HL-60/S4 treated with phorbol 12-myristate 13-acetate at 8.2 ng/mL for 4 days and 3 days (cell line): ENCODE data around the gene EML6.

ENCODE experiments used
- in situ Hi-C: fragments of 300-500 bp; cut with MboI; formaldehyde crosslinking; loops from 2 replicates; pipeline ENCODE4 v1.15.0; 2022; ENCODE audit warnings: low sequenced_read_pairs

The EML6 gene

DNA sequence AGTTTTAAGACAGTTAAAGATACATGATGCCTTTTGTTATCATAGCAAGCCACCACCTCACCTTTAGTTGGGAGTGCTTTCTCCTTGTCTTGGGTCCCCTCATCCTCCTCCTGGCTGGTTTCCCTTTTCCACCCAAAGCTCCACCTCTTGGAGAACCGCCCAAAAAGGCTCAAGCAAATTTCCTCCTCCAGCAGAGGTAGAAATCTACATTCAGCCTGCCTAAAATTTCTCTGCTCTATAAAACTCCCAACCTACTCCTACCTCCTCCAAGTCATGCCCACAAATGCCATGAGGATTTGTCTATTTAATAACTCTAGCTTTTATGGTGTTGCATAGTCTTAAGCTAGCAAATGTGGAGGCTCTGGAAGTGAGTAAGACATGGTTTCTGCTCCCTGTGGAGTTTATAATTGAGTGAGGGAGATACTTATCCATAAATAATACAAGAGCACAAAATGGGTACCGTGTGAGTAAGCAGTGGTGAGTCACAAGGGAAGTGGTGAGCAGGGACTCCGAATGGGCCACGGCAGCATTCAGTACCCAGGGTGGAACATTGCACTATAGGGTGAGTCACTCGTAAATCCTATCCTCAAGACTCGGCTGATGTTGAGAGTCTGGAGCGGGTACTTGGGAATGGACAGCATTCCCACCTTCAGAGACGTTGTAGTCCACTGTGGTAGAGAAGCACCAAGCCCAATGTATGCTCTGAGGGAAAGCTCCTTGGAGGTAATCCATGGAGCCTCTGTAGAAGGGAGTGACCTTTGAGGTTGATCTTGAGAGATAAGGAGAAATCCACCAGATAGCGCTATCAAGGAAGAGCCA lies 180.5 kb downstream of the EML6 start:
- in situ Hi-C loops: no loop called here

DNA sequence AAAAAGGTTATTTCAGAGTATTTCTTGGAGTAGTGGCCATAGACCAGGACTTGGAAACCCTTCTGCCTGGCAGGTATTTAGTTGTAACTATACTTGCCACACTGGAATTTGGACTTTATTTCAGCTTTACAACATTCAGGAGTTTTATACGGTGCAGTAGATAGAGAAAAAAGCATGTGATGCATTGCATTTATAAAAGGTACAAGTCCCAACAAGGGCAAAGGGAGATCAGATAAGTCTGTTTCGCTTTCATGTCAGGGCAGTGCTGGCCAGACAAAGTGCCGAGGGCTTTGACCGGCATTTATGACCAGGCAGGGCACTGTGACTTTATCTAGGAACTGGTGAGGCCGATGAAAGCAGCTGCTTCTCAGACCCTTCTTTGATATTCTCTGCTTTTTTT lies 181.4 kb downstream of the EML6 start:
- in situ Hi-C loops: no loop called here

DNA sequence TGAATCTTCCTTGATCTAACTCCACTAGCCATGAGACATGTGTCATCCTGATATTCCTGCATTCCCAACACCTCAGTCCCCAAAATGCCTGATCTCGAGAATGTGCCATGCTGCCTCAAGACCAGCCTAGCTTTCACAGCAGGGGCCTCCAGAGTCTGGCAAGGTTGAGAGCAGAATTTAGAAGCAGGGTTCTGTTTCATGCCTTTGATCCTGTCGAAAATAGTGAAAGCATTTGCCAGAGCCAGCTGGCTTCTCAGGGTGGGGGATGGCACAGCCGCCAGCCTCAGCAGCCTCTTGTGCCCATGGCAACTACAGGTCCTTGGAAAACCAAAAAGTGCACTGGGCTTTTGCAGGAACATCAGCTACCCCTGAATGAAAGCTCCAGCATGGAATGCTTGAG lies 183.3 kb downstream of the EML6 start:
- in situ Hi-C loops: no loop called here

DNA sequence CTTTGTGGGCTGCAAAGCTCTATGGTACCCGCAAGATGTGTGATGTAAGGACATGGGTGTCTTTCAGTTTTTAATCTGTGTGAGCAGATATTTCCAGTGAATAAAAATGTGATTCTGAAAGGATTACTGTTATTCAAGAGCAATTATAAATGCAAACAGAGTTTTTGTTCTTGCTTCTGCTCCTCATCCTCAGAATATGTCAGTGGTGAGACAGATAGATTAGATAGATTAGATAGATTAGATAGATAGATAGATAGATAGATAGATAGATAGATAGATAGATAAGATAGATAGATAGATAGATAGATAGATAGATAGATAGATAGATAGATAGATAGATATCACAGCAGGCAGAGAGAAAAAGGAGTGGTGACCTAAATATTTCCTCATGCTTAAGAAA lies 184.2 kb downstream of the EML6 start:
- in situ Hi-C loops: no loop called here

DNA sequence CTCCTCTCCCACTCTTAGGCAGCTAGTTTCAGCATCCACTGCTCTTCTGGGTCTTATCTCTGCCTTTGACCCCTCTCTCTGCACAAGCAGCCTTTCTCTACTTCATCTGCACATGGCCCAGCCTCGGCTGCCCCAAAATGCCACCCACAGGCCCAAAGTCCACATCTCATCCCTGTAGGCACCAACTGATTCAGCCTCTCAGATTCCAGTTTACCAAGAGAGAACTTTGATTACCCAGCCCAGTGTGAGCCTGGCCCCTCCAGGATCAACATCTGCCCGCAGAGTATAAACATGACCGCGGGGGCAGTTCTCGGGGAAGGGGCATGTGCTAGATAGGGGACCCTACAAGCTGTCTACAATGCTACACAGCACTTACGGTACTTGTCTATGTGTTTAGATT lies 185.1 kb downstream of the EML6 start:
- in situ Hi-C loops: no loop called here

DNA sequence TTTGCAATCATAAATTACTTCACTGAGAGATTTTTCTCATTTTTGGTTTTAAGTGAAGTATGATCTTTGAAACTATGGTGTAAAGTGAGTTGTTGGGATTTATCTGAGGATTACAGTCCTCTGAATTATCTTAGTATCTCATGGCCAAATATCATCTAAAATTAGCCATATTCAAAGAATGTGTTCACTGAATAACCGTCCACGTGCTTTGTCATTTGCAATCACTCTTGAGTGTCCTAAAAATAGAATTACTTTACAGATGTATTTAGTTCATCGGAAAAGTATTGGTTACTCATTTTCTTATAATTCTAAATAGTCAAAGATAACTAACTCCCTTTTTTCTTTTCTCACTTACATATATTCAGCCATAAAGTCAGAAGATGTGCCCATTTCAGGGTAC lies 185.5 kb downstream of the EML6 start:
- in situ Hi-C loops: no loop called here

DNA sequence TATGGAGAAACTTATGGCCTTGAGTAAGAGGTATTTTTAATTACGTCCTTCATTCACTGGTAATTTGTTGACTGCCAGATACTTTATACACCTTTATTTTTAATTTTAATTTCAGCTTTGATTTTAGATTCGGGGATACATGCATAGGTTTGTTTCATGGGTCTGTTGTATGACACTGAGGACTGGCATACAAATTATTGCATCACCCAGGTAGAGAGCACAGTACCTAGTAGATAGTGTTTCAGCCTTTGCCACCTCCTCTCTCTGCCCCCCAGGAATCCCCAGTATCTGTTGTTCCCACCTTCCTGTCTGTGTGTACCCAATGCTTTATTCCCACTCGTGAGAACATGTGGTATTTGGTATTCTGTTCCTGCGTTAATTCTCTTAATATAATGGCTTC lies 188.8 kb downstream of the EML6 start:
- in situ Hi-C loops: no loop called here

DNA sequence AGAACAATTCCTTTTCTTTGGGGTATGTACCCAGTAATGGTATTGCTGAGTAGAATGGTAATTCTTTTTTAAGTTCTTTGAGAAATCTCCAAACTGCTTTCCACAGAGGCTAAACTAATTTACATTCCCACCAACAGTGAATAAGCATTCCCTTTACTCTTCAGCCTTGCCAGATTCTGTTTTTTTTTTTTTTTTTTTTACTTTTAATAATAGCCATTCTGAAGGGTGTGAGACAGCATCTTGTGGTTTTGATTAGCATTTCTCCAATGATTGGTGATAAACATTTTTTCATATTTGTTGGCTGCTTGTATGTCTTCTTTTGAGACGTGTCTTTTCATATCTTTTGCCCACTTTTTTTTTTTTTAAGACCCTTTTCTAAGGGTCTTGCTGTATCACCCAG lies 189.4 kb downstream of the EML6 start:
- in situ Hi-C loops: no loop called here

DNA sequence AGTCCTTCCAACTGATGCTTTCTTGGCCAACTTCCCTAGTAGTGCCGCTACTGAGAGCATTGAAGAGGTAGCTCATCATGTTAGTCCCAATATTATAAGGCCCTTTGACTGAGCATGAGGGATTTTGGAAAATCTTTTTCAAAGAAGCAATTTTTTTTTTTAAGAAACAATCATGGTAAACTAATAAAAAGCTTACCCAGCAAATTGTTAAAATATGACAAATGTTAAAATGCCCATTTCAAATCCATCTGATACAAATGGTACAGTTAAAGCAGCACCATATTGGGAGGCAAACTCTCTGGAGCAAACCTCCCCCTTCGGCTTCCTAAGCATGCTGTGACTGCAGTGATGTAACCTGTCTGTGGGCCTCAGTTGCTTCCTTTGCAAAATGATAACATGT lies 191.2 kb downstream of the EML6 start:
- in situ Hi-C loops: no loop called here

DNA sequence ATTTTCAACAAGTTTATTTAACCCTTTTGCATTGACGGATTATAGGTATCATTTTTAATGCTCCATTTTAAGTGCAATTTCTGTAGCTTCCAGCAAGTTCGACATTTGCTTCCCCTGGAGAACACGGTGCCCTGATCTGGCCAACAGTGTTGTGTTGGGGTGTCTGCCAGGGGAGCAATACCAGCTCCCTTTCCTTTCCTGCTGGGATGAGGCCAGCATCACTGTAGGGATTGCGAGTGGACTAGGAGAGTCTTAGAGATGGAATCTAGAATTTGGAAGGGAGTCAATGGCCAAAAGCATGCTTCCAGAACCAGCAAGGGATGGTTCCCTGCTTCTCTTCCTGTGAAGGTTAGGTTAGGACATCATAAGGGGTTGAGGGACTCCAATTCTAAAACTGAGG lies 191.6 kb downstream of the EML6 start:
- in situ Hi-C loops: no loop called here

DNA sequence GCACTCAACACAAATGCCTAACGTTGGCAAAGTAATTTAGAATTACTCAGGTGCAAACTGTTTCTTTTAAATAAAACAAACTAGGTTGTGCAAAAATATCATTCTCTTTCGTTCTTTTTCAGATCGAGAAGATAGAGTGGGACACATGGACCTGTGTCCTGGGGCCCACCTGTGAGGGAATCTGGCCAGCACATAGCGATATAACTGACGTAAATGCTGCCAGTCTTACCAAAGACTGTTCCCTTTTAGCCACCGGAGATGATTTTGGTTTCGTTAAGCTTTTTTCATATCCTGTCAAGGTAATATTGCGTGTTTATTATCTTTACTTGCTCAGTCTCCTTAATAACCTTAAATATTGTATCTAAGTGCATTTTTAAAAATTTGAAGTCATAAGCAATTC lies 193.2 kb downstream of the EML6 start:
- in situ Hi-C loops: no loop called here

DNA sequence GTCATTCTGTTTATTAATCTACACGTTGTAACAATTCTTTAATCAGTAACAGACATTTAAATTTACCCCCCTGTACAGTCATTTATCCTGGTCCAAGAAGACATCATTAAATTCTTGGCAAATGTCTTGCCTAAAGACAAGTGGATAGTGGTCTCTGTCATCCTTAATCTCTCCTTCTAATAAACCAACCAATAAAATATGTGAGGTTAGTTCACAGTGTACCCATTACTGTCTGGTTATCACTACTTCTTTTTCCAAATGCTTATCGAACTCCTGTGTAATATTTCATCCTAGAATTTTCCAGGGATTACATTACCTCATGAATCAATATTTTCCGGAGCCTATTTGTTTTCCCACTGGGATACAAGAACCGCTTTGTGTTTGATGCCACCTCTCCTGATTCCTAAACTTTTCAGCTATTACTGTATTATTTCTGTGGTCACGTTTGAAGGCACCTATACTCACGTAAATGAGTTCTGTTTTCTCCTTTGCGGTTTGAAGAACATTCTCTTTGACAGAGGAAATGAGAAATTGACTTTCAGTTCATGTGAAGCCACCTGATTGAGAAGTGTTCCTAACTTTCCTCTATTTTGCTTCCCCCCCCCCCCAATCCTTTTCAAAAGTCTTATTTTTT lies 195.3 kb downstream of the EML6 start:
- in situ Hi-C loops: no loop called here

DNA sequence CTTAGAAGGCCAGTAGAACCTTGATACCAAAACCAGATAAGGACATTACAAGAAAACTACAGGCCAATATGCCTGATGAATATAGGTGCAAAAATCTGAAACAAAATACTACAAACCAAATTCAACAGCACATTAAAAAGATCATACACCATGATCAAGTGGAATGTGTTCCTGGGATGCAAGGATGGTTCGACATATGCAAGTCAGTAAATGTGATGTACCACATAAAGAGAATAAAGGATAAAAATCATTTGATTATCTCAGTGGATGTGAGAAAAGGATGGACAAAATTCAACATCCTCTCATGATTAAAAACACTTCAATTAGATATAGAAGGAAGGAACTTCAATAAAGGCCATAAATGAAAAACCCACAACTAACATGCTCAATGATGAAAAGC lies 197.2 kb downstream of the EML6 start:
- in situ Hi-C loops: no loop called here

DNA sequence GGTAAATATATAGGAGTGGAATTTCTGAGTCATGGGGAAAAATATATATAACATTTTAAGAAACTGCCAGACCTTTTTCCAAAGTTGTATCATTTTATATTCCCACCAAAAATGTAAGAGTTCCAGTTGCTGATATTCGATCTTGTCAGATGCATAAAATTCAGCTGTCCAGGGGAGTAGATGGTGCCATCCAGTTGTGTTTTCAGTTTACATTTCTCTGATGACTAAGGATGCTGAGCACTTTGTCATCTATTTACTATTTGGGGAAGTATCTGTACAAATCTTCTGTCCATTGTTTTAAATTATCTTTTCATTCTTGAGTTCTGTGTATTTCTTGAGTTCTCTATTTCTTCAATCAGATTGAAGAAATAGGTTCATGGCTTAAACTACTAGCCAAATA lies 200.7 kb downstream of the EML6 start:
- in situ Hi-C loops: no loop called here

DNA sequence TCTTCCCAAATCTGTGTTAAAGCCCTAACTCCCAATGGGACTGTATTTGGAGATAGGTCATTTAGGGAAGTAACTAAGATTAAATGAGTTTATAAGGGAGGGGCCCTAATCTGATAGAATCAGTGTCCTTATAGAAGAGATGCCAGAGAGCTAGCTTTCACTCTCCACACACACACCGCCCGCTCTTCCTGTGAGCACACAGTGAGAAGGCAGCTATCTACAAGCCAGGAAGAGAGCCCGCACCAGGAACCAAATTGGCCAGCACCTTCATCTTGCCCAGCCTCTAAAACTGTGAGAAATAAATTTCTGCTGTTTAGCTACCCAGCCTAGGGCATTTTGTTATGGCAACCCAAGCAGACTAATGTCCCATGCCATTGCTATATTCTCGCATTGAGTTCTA lies 201.6 kb downstream of the EML6 start:
- in situ Hi-C loops: no loop called here

DNA sequence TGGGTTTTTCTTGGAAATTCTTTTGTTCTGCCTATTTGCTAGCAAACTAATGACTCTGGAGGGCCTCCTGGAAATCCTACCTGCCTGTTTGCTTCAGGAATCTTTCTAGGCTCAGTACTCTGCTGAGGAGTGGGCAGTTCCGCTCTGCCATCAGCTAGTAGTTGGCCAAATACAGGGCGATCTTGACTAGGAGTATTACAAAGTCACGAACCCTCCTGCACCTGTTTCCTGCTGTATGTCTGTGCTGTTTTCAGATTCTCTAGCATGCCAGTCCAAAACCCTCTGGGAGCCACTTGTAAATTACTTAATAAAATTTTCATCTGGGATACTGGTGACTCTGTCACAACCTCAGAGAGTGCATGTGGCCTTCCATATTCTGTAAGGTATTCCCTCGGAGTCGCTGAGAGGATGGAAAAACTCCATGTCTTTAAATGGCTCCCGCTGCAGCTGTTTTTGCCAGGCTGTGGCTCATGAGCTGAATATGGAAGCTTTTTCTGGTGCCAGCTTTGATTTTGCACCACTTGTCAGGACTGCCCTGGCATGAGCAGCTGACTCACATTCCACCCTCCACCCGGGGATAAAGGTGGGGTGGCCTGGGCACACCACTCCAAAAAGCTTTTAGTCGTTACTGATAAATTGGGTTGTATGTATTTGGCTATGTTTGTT lies 203.8 kb downstream of the EML6 start:
- in situ Hi-C loops: no loop called here

DNA sequence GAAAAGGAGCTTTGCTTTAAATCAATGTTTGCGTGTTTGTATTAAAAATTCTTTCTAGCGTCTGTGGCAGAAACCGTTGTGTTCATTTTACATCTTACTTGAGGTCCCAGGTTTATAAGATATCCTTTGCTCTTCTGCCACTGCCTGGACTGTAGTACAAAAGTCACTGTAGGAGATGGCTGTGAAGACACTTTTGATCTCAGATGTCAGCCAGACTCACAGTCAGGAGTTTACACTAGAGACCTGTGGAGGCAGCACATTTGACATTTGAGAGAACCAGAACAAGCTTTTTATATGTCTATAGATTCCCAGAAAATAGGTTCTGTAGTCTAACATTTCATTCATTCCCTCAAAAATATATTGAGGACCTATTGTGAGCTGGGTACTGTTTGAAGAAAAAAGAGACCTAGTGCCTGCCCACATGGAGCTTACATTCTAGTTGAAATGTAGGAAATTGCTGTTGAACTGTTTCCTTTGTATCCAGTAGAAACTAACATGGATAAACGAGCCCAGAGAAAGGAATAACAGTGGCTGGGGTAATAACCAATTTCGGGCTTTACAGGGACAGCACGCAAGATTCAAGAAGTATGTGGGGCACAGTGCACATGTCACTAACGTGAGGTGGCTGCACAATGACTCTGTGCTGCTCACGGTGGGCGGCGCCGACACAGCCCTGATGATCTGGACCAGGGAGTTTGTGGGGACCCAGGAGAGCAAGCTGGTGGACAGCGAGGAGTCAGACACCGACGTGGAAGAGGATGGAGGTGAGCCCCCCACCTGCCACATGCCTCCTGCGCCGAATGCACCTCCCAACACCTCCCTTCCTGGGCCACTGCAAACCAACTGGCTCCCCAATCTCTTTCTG lies 204.5 kb downstream of the EML6 start:
- in situ Hi-C loops: no loop called here

DNA sequence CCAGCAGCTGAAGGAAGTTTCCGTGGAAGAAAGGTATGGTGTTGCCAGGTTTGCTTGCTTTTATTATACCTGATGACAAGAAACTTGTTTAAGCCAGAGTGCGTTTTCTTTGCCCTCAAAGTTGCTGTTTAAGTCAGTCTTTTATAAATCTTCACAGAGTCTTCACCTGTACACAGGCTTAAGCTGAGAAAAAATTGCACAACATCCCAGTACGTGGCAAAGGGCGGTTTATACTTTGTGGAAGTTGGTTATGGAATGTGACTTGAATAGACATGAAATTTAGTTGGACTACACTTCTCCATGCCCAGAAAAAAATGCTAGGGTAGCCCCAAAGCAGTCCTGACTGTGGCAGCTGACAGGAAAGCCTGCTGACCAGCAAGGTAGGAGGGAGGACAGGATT lies 205.3 kb downstream of the EML6 start:
- in situ Hi-C loops: no loop called here

DNA sequence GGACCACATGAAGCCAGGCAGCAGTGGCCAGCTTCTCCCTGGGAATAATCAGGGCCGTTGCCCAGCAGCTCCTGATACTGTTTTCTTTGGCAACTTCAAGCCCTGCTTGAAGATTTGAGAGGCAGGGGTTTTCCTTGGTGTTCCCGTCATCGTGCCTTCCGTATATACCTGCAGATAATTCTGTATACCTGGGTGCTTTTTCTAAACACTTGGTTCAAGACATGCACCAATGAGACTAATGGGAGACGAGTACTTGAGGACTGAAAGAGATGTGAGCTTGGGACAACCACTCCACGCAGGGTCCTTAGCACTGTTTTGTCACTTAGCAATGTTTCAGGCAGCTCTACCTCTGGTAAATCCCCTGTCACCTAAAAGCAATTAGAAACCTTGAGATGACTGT lies 208.0 kb downstream of the EML6 start:
- in situ Hi-C loops: no loop called here

DNA sequence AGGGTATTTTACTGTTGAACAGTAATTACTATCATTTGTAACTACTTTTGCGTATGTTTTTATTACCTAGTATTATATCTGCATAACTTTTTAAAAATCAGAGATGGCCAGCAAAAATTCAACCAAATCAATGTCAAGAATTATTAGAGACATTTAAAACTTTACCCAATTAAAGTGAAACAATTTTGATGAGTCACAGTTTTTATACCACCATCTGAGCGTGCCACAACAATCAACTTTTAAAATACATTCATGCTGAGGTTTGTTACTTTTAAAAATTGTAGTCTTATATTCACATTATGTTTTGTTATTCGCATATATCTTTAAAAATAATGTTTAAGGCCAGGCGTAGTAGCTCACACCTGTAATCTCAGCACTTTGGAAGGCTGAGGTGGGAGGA lies 211.9 kb downstream of the EML6 start:
- in situ Hi-C loops: no loop called here

DNA sequence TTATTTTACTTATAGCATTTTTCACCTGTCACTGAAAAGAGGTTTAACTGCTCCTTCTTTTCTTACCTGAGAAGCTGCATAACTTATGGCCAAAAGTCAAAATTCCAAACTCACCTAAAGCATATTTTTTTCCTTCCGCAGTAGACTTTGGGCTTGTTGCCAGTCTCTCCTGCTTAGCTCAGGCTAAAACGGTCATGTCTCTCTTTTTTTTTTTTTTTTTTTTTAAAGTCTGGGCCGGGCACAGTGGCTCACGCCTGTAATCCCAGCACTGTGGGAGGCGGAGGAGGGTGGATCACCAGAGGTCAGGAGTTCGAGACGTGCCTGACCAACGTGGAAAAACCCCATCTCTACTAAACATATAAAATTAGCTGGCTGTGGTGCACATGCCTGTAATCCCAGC lies 213.3 kb downstream of the EML6 start:
- in situ Hi-C loops: no loop called here
